HEK293 (cell line): ENCODE measurements around the gene VPS26C.

Source experiments
- GLI4 ChIP-seq: fragments of 450-650 bp; formaldehyde crosslinking; IDR thresholded peaks from 2 replicates; pipeline ENCODE4 v1.5.1; 2016; ENCODE audit warnings: missing biosample characterization, missing genetic modification characterization
- MYNN ChIP-seq: fragments of 450-650 bp; formaldehyde crosslinking; IDR thresholded peaks from 2 replicates; pipeline ENCODE4 v1.5.1; 2016; ENCODE audit warnings: missing biosample characterization, missing genetic modification characterization, borderline replicate concordance
- MZF1 ChIP-seq: fragments of 450-650 bp; formaldehyde crosslinking; IDR thresholded peaks from 2 replicates; pipeline ENCODE4 v1.5.1; 2017; ENCODE audit warnings: missing biosample characterization, missing genetic modification characterization, borderline replicate concordance
- TCF7L2 ChIP-seq: IDR thresholded peaks from 2 replicates; pipeline ENCODE4 v1.6.1; 2011; ENCODE audit warnings: low read depth, mild to moderate bottlenecking, inconsistent platforms, low read length, moderate library complexity, borderline replicate concordance
- ZNF138 ChIP-seq: fragments of 450-650 bp; formaldehyde crosslinking; IDR thresholded peaks from 2 replicates; pipeline ENCODE4 v1.5.1; 2016; ENCODE audit warnings: missing biosample characterization, missing genetic modification characterization, borderline replicate concordance
- ZNF248 ChIP-seq: fragments of 450-650 bp; formaldehyde crosslinking; IDR thresholded peaks from 2 replicates; pipeline ENCODE4 v1.5.1; 2017; ENCODE audit warnings: missing biosample characterization, missing genetic modification characterization
- ZNF510 ChIP-seq: fragments of 450-650 bp; formaldehyde crosslinking; IDR thresholded peaks from 2 replicates; pipeline ENCODE4 v1.5.1; 2018; ENCODE audit warnings: mild to moderate bottlenecking, missing genetic modification characterization, missing biosample characterization; ENCODE audit not compliant: insufficient replicate concordance
- ZNF521 ChIP-seq: fragments of 450-650 bp; formaldehyde crosslinking; IDR thresholded peaks from 2 replicates; pipeline ENCODE4 v1.5.1; 2017; ENCODE audit warnings: missing biosample characterization, mild to moderate bottlenecking, missing genetic modification characterization
- TF ChIP-seq, protein P1 (sequence below): IDR thresholded peaks from 2 replicates; pipeline ENCODE4 v1.6.1; 2011; ENCODE audit warnings: mild to moderate bottlenecking, low read depth, low read length, borderline replicate concordance
- TF ChIP-seq, protein P2 (sequence below): fragments of 450-650 bp; formaldehyde crosslinking; IDR thresholded peaks from 2 replicates; pipeline ENCODE4 v1.5.1; 2016; ENCODE audit warnings: missing biosample characterization, missing genetic modification characterization
- TF ChIP-seq, protein P3 (sequence below): fragments of 450-650 bp; formaldehyde crosslinking; IDR thresholded peaks from 2 replicates; pipeline ENCODE4 v1.5.1; 2016; ENCODE audit warnings: missing biosample characterization, missing genetic modification characterization
- TF ChIP-seq, protein P4 (sequence below): fragments of 450-650 bp; formaldehyde crosslinking; IDR thresholded peaks from 2 replicates; pipeline ENCODE4 v1.5.1; 2016; ENCODE audit warnings: missing biosample characterization, missing genetic modification characterization
- TF ChIP-seq, protein P5 (sequence below): fragments of 450-650 bp; formaldehyde crosslinking; IDR thresholded peaks from 2 replicates; pipeline ENCODE4 v1.5.1; 2016; ENCODE audit warnings: missing biosample characterization, missing genetic modification characterization
- TF ChIP-seq, protein P6 (sequence below): fragments of 450-650 bp; formaldehyde crosslinking; IDR thresholded peaks from 2 replicates; pipeline ENCODE4 v1.5.1; 2016; ENCODE audit warnings: missing biosample characterization, missing genetic modification characterization

DNA sequence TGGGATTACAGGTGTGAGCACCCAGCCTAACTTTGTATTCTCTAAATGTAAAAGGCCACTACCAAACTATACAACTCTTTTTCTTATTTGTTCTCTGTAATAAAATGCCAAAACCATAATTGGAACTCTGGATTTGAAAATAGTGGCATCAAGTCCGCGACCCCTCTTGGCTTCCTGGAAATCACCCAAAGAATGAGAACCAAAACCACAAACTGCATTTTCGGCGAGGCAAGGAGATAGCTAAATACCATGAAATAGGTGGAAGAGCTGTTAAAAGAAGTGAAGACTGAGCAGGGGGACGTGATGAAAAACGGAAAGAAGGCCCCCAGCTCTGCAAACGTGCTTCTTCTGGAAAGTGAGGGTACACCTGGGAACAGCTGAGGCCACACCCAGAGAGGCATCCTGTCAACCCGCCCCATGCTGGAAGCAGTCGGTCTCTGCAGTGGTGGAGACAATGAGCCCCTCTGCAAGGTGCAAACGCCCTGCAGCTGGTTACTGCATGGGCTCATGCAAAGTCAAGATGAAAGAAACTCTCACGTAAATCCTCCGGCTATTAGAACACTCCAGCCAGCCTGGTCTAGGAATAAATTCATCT, 22.5 kb downstream of the VPS26C start:
- TF ChIP-seq, protein P1, sequence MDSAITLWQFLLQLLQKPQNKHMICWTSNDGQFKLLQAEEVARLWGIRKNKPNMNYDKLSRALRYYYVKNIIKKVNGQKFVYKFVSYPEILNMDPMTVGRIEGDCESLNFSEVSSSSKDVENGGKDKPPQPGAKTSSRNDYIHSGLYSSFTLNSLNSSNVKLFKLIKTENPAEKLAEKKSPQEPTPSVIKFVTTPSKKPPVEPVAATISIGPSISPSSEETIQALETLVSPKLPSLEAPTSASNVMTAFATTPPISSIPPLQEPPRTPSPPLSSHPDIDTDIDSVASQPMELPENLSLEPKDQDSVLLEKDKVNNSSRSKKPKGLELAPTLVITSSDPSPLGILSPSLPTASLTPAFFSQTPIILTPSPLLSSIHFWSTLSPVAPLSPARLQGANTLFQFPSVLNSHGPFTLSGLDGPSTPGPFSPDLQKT = no peak
- TF ChIP-seq, protein P2, sequence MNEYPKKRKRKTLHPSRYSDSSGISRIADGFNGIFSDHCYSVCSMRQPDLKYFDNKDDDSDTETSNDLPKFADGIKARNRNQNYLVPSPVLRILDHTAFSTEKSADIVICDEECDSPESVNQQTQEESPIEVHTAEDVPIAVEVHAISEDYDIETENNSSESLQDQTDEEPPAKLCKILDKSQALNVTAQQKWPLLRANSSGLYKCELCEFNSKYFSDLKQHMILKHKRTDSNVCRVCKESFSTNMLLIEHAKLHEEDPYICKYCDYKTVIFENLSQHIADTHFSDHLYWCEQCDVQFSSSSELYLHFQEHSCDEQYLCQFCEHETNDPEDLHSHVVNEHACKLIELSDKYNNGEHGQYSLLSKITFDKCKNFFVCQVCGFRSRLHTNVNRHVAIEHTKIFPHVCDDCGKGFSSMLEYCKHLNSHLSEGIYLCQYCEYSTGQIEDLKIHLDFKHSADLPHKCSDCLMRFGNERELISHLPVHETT (tag by site-specific recombination) = no peak
- no peak for TF ChIP-seq TCF7L2
- TF ChIP-seq, protein P3, sequence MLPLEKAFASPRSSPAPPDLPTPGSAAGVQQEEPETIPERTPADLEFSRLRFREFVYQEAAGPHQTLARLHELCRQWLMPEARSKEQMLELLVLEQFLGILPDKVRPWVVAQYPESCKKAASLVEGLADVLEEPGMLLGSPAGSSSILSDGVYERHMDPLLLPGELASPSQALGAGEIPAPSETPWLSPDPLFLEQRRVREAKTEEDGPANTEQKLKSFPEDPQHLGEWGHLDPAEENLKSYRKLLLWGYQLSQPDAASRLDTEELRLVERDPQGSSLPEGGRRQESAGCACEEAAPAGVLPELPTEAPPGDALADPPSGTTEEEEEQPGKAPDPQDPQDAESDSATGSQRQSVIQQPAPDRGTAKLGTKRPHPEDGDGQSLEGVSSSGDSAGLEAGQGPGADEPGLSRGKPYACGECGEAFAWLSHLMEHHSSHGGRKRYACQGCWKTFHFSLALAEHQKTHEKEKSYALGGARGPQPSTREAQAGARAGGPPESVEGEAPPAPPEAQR (tag by site-specific recombination) = no peak
- TF ChIP-seq ZNF510 (tag by site-specific recombination) = no peak
- TF ChIP-seq ZNF138 (tag by site-specific recombination) = no peak
- TF ChIP-seq, protein P4, sequence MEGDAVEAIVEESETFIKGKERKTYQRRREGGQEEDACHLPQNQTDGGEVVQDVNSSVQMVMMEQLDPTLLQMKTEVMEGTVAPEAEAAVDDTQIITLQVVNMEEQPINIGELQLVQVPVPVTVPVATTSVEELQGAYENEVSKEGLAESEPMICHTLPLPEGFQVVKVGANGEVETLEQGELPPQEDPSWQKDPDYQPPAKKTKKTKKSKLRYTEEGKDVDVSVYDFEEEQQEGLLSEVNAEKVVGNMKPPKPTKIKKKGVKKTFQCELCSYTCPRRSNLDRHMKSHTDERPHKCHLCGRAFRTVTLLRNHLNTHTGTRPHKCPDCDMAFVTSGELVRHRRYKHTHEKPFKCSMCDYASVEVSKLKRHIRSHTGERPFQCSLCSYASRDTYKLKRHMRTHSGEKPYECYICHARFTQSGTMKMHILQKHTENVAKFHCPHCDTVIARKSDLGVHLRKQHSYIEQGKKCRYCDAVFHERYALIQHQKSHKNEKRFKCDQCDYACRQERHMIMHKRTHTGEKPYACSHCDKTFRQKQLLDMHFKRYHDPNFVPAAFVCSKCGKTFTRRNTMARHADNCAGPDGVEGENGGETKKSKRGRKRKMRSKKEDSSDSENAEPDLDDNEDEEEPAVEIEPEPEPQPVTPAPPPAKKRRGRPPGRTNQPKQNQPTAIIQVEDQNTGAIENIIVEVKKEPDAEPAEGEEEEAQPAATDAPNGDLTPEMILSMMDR (tag by site-specific recombination) = no peak
- TF ChIP-seq, protein P5, sequence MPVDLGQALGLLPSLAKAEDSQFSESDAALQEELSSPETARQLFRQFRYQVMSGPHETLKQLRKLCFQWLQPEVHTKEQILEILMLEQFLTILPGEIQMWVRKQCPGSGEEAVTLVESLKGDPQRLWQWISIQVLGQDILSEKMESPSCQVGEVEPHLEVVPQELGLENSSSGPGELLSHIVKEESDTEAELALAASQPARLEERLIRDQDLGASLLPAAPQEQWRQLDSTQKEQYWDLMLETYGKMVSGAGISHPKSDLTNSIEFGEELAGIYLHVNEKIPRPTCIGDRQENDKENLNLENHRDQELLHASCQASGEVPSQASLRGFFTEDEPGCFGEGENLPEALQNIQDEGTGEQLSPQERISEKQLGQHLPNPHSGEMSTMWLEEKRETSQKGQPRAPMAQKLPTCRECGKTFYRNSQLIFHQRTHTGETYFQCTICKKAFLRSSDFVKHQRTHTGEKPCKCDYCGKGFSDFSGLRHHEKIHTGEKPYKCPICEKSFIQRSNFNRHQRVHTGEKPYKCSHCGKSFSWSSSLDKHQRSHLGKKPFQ (tag by site-specific recombination) = no peak
- TF ChIP-seq GLI4 (tag by site-specific recombination) = no peak
- TF ChIP-seq MYNN = no peak
- TF ChIP-seq ZNF521 (tag by site-specific recombination) = no peak
- TF ChIP-seq MZF1 (tag by site-specific recombination) = no peak
- TF ChIP-seq, protein P6, sequence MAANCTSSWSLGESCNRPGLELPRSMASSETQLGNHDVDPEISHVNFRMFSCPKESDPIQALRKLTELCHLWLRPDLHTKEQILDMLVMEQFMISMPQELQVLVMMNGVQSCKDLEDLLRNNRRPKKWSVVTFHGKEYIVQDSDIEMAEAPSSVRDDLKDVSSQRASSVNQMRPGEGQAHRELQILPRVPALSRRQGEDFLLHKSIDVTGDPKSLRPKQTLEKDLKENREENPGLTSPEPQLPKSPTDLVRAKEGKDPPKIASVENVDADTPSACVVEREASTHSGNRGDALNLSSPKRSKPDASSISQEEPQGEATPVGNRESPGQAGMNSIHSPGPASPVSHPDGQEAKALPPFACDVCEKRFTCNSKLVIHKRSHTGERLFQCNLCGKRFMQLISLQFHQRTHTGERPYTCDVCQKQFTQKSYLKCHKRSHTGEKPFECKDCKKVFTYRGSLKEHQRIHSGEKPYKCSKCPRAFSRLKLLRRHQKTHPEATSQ (tag by site-specific recombination) = no peak
- TF ChIP-seq ZNF248 (tag by site-specific recombination) = no peak
